ENCODE data around the gene TTLL11.

TTLL11 gene

DNA sequence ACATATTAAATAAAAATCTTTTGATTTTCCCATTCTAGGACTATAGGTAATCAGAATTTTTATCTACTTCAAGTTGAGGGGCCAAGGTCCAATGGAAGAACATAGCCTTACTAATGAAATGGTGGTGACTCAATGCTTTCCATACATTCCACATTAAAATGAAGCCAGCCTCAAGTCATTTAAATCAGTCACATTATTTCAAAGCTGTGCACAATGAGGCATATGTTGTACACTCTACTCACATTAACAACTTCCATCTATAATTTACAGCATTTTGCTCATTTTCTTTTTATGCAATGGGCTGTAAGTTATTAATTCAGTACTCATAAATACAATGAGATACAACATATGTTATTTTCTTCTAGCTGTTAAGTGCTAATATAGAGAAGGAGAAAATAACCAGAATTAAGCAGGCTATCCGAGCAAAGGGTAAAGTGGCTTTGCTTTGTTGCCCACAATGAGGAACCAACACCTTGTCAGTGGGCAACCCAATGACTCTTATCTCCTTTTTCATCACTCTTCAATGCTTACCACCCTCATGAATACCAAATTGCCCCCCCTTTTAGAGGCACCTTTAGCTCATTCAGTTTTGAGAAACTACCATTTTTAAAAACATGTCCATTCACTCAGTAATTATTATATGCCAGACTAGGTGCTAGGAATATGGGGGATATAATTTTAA, 52.4 kb downstream of the TTLL11 start:
- no peak overlapping the region for H3K27ac ChIP-seq
- TF ChIP-seq ZFX (IDR thresholded peaks at IDR 0.05; ENCODE audit: borderline replicate concordance) = no peak
- TF ChIP-seq, protein P1, sequence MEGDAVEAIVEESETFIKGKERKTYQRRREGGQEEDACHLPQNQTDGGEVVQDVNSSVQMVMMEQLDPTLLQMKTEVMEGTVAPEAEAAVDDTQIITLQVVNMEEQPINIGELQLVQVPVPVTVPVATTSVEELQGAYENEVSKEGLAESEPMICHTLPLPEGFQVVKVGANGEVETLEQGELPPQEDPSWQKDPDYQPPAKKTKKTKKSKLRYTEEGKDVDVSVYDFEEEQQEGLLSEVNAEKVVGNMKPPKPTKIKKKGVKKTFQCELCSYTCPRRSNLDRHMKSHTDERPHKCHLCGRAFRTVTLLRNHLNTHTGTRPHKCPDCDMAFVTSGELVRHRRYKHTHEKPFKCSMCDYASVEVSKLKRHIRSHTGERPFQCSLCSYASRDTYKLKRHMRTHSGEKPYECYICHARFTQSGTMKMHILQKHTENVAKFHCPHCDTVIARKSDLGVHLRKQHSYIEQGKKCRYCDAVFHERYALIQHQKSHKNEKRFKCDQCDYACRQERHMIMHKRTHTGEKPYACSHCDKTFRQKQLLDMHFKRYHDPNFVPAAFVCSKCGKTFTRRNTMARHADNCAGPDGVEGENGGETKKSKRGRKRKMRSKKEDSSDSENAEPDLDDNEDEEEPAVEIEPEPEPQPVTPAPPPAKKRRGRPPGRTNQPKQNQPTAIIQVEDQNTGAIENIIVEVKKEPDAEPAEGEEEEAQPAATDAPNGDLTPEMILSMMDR (IDR thresholded peaks at IDR 0.05) = no peak

DNA sequence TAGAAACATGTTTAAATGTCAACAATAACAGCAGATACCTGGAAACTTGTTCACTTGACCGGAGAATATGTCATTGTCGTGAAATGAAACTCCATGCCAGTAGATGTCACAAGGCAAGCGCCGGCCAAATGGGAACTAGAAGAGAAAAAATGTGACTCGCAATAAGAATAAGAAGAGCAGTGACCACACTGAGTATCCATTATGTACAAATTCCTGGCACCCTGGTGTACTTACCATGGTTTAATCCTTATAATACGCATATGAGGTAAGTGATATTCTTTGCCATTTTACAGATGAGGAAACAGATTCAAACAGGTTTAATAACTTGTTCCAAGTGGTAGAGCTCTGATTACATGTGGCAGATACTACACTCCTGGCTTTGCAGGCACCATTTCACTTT, 53.9 kb downstream of the TTLL11 start:
- TF ChIP-seq, protein P1 (IDR thresholded peaks at IDR 0.05) = no peak
- no peak for TF ChIP-seq ZFX (IDR thresholded peaks at IDR 0.05; ENCODE audit: borderline replicate concordance)
- H3K27ac ChIP-seq = no peak overlapping the region

DNA sequence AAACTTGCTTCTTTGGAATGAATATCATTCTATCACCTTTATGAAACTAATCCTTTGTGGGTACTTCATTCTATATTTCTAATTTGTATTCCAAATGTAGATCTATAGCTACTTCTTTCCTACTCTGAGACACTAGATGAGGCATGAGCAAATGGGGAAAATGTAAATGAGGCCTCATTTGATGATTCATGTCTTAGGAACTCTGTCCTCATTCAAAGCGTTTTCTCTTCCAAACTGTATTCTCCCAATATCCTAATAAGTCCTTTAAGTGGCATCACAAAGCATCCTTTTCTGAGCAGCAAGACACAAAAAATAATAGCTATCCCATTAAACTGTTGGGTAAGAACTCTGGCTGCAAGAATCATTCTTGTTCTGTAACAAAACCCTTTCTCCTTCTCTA, 56.1 kb downstream of the TTLL11 start:
- TF ChIP-seq, protein P1 (IDR thresholded peaks at IDR 0.05) = no peak
- no peak for TF ChIP-seq ZFX (IDR thresholded peaks at IDR 0.05; ENCODE audit: borderline replicate concordance)
- no peak overlapping the region for H3K27ac ChIP-seq

DNA sequence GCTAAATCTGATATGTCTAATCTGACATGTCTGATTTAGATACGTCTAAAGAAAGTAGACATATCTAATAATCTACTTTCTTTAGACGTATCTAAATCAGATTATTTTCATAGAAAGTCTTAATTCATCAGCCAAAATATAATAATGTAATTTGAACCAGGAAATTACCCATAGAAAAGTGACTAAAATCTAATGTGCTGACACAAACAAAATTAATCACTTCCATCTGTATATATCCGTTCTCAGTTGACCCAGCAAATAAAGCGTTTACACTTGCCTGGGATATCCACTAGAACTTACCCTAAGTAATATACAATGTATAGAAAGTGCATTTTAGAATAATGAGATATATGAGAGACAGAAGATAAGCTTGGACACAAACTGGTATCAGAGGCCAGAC, 56.7 kb downstream of the TTLL11 start:
- H3K27ac ChIP-seq = no peak overlapping the region
- no peak for TF ChIP-seq ZFX (IDR thresholded peaks at IDR 0.05; ENCODE audit: borderline replicate concordance)
- TF ChIP-seq, protein P1 (IDR thresholded peaks at IDR 0.05) = no peak

DNA sequence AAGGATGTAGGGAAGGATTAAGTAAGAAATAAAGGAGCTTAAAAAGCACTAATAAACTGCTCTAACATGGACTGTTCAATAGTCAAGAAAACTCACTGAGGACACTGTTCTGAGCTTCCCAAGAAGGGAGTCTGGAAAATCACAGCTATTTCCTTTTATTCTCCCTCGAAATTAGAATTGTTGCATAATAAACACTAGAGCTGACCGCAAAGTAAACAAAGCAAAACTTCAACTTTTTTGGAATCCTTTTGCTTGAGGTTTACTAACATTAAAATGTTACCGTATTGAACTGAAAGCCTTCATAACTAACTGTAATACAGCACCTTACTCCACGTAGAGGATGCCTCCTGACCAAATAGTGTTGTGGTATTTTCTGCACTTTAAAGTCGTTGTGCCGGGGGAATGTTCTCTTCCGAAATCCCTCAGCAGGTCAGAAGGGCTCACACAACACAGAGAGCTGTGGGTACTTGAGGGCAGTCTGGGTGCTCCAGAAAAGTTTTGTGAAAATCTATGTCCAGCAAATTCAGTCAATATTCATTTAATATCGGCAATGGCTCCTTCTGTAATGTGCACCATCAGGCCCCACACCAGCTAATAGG, 59.2 kb downstream of the TTLL11 start:
- TF ChIP-seq, protein P1 (IDR thresholded peaks at IDR 0.05) = no peak
- no peak for TF ChIP-seq ZFX (IDR thresholded peaks at IDR 0.05; ENCODE audit: borderline replicate concordance)
- H3K27ac ChIP-seq = no peak overlapping the region

DNA sequence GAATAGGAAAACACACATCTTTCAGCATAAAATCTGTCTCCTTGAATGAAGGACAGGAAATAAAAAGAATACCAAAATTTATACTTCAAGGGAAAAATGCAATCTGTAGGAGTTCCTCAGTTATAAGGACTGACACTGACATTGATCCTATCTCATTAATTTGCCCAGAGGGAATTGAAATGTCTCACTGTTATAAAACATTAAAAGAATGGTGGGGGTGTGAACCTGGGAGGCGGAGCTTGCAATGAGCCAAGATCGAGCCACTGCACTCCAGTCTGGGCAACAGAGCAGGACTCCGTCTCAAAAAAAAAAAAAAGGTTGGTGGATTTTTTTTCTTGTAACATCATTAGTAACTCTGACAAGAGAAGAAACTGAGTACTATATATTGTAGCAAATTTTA, 60.8 kb downstream of the TTLL11 start:
- TF ChIP-seq, protein P1 (IDR thresholded peaks at IDR 0.05) = no peak
- no peak for TF ChIP-seq ZFX (IDR thresholded peaks at IDR 0.05; ENCODE audit: borderline replicate concordance)
- H3K27ac ChIP-seq = no peak overlapping the region

DNA sequence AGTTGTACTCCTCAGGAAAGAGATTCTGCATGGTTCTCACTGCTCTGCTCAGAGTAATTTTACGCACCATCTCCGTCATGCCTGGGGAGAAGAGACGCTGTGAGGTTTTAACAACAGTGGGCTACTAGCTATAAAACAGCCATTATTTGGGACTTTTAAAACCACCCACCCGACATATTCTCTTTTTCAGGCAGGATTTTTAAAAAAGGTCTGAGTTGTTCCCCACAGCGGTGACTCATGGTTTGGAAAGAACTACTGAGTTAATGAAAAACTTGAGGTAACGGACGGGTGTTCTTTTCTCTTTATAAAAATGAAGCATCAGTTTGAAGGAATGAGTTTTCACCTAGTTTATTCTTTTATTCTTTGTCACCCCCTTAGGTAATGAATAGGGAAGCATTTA, 61.3 kb downstream of the TTLL11 start:
- no peak overlapping the region for H3K27ac ChIP-seq
- TF ChIP-seq ZFX (IDR thresholded peaks at IDR 0.05; ENCODE audit: borderline replicate concordance) = no peak
- TF ChIP-seq, protein P1 (IDR thresholded peaks at IDR 0.05) = no peak

Data from 22Rv1 (cell line).